Mesodermal cell (in vitro differentiated cells): ENCODE measurements around the gene CEACAM3.

Source experiments
- H3K27ac ChIP-seq: 2 replicates; pipeline ENCODE4 v1.7.0; 2013; ENCODE audit warnings: mild to moderate bottlenecking, low read depth, low read length, moderate library complexity; ENCODE audit not compliant: severe bottlenecking
- H3K36me3 ChIP-seq: 2 replicates; pipeline ENCODE4 v1.7.1; 2013; ENCODE audit warnings: mild to moderate bottlenecking, low read length, moderate library complexity; ENCODE audit not compliant: control insufficient read depth, insufficient read depth
- H3K4me1 ChIP-seq: one replicate; pipeline ENCODE4 v1.7.1; 2013; ENCODE audit warnings: mild to moderate bottlenecking, low read length; ENCODE audit not compliant: insufficient read depth, control insufficient read depth, poor library complexity, severe bottlenecking
- H3K4me3 ChIP-seq: 2 replicates; pipeline ENCODE4 v1.7.0; 2013; ENCODE audit warnings: low read length, control low read depth, mild to moderate bottlenecking; ENCODE audit not compliant: insufficient read depth, poor library complexity, severe bottlenecking; ENCODE audit errors: extremely low read depth
- H3K9me3 ChIP-seq: 2 replicates; pipeline ENCODE4 v1.7.1; 2013; ENCODE audit warnings: mild to moderate bottlenecking, low read length, moderate library complexity; ENCODE audit not compliant: control insufficient read depth
- WGBS, 2 experiments: methylation state at CpG; one replicate each; pipeline ENCODE4 v1.1.5; 2013; ENCODE audit warnings: missing lambda C conversion rate in 2 of 2; ENCODE audit not compliant: insufficient coverage in 2 of 2; 5-methylcytosine and 5-hydroxymethylcytosine counted together

Gene CEACAM3

DNA sequence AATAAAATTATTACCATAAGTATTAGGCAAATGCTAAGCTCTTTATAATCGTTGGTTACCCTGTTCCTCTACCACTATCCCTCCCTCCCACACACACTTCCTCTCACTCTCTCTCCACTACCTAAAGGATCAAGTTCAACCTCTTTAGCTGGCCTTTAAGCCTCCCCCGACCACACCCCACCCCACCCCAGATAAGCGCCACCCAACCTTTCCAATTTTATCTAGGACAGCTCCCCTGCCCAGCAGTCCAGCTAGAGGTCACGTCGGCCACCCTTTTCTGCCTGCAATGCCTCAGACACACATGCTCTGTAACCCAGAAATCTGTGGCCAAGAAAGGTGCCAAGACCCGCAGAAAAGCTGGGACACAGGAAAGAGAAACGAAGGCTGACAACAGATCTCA is 47.0 kb downstream of the CEACAM3 start:
- H3K27ac ChIP-seq: no peak overlapping the region
- no peaks in the 10 kb centered on the region for H3K36me3 ChIP-seq
- no peaks in the 10 kb centered on the region for H3K4me1 ChIP-seq
- 79 to 82% methylated on average over 5 to 7 of the region's 7 CpGs for WGBS, 2 experiments
- no peaks in the 10 kb centered on the region for H3K9me3 ChIP-seq
- no peak overlapping the region for H3K4me3 ChIP-seq

DNA sequence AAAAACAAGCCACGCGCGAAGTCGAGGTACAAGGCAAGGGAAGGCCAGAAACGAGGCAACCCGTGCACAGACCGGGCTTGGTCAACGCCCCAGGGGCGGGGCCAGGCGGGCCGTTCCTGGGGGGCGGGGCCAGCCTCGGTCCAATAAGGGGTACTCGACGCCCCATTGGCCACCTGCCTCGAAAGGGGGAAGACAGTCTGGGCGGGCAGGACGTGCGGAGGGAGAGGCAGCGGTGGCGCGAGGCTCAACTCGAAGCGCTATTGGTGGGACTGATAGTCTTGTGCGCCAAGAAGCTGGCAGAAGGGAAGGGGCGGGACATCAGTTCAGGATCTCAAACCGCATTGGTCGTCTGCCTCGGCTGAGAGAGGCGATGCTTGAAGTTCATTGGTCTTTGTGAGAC is 48.2 kb downstream of the CEACAM3 start, which contains the start of gene LYPD4:
Gene LYPD4, minus strand, starts transcription at position 83 of the 400 bp plus-strand sequence. CDS start 5,398 bp downstream, outside the sequence.
- 82 to 87% methylated on average over 29 to 30 of the region's 30 CpGs for WGBS, 2 experiments
- H3K4me3 ChIP-seq: no peak within 1 kb of the TSS
- H3K36me3 ChIP-seq: no peaks in the 10 kb centered on the region
- H3K9me3 ChIP-seq: no peaks in the 10 kb centered on the region
- no peak within 1 kb of the TSS for H3K27ac ChIP-seq
- H3K4me1 ChIP-seq: no peaks in the 10 kb centered on the region

DNA sequence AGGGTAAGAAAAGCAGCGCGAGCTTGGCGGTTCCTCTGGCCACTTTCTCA is 48.4 kb downstream of the CEACAM3 start, which contains the start of gene DMRTC2:
Gene DMRTC2, plus strand, starts transcription at position 42 of the 50 bp plus-strand sequence. CDS start 2,387 bp downstream, outside the sequence.
- H3K27ac ChIP-seq: no peak within 1 kb of the TSS
- H3K9me3 ChIP-seq: no peaks in the 10 kb centered on the region
- no peaks in the 10 kb centered on the region for H3K36me3 ChIP-seq
- WGBS, 2 experiments: 90 to 98% methylated on average over 3 of the region's 3 CpGs
- H3K4me3 ChIP-seq: no peak within 1 kb of the TSS
- no peaks in the 10 kb centered on the region for H3K4me1 ChIP-seq

GRCh38 chr19:41845051-41845590 is 48.7 kb downstream of the CEACAM3 start:
- Histone ChIP-seq H3K9me3 (no peaks in the 10 kb centered on the region), H3K4me3 (no peak overlapping the region), H3K4me1 (no peaks in the 10 kb centered on the region), H3K27ac (no peak overlapping the region), H3K36me3 (no peaks in the 10 kb centered on the region)
- 90 to 95% methylated on average over 6 to 11 of the region's 23 CpGs for WGBS, 2 experiments

DNA sequence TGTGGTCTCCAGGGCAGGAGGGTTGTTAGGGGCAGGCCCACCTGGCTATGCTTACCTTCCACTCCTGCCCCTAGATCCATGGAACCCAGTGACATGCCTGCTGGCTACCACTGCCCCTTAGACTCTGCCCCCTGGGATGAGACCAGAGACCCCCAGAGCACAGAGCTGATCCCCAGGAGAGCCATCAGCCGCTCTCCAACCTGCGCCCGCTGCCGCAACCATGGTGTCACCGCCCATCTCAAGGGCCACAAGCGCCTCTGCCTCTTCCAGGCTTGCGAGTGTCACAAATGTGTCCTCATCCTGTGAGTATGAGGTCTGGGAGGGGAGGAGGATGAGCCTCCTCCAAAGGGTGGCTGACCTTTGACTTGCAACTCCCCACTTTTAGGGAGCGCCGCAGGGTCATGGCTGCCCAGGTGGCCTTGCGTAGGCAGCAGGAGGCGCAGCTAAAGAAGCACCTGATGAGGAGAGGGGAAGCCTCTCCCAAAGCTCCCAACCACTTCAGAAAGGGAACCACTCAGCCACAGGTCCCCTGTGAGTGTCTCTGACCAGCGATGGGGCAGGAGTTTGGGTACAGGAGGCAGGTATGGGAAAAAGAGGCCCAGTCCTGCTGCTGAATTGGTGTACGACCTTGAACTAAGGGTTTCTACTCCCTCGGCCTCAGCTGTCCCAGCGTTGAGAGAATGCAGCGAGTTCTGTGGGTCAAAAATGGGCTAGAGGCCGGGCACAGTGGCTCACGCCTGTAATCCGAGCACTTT is 51.1 kb downstream of the CEACAM3 start:
- Histone ChIP-seq H3K4me3 (no peak overlapping the region), H3K4me1 (no peaks in the 10 kb centered on the region), H3K36me3 (no peaks in the 10 kb centered on the region), H3K27ac (no peak overlapping the region), H3K9me3 (no peaks in the 10 kb centered on the region)
- WGBS, 2 experiments: 82 to 90% methylated on average over 14 to 18 of the region's 19 CpGs

GRCh38 chr19:41848666-41849065 is 52.3 kb downstream of the CEACAM3 start:
- no peaks in the 10 kb centered on the region for H3K9me3 ChIP-seq
- 80 to 84% methylated on average over 5 of the region's 6 CpGs for WGBS, 2 experiments
- H3K4me1 ChIP-seq: no peaks in the 10 kb centered on the region
- no peak overlapping the region for H3K27ac ChIP-seq
- no peak overlapping the region for H3K4me3 ChIP-seq
- no peaks in the 10 kb centered on the region for H3K36me3 ChIP-seq

DNA sequence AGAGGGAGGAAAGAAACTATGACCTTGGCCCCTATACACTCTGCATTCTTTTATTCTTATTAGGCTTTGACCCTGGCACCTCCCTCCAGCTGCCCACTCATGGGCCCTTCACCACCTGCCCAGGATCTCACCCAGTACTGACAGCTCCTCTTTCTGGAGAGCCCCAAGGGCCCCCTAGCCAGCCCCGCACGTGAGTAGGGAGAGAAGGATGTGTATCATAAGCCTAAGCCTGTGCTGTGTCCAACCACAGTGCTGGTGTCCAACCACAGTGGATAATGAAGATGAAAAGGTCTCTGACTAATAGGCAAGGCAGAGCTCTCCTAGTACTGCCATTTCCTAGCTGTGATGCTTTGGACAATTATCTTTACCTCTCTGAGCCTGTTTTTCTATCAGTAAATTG is 52.7 kb downstream of the CEACAM3 start:
- no peaks in the 10 kb centered on the region for H3K4me1 ChIP-seq
- no peak overlapping the region for H3K4me3 ChIP-seq
- no peaks in the 10 kb centered on the region for H3K36me3 ChIP-seq
- 83% methylated on average over 1 of the region's 2 CpGs; no CpG with 5 or more reads in 1 of the 2 experiments for WGBS, 2 experiments
- no peaks in the 10 kb centered on the region for H3K9me3 ChIP-seq
- no peak overlapping the region for H3K27ac ChIP-seq

DNA sequence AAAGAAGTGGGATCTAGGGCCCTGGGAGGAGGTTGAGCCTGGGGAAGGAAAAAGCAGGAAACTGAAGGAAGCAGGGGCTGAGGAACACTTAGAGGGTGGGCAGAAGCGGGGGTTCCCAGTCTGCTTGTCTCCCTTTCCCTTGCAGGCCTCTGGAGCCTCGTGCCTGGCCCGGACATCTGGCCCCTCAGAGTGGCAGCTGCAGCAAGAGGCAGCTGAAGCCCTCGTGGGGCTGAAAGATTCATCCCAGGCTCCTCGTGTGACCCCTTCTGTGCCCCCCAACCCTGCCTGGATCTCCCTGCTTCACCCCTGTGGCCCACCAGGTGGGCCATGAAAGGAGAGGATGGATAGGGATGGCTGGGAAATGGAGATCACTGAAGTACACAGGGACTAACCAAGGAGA is 54.0 kb downstream of the CEACAM3 start:
- 76 to 100% methylated on average over 1 to 4 of the region's 5 CpGs for WGBS, 2 experiments
- no peak overlapping the region for H3K4me3 ChIP-seq
- H3K27ac ChIP-seq: no peak overlapping the region
- no peaks in the 10 kb centered on the region for H3K4me1 ChIP-seq
- H3K9me3 ChIP-seq: no peaks in the 10 kb centered on the region
- H3K36me3 ChIP-seq: no peaks in the 10 kb centered on the region

GRCh38 chr19:41851456-41851855 is 55.1 kb downstream of the CEACAM3 start:
- H3K27ac ChIP-seq: no peak overlapping the region
- H3K4me3 ChIP-seq: no peak overlapping the region
- H3K9me3 ChIP-seq: no peaks in the 10 kb centered on the region
- 36 to 55% methylated on average over 3 of the region's 4 CpGs for WGBS, 2 experiments
- H3K36me3 ChIP-seq: no peaks in the 10 kb centered on the region
- no peaks in the 10 kb centered on the region for H3K4me1 ChIP-seq

DNA sequence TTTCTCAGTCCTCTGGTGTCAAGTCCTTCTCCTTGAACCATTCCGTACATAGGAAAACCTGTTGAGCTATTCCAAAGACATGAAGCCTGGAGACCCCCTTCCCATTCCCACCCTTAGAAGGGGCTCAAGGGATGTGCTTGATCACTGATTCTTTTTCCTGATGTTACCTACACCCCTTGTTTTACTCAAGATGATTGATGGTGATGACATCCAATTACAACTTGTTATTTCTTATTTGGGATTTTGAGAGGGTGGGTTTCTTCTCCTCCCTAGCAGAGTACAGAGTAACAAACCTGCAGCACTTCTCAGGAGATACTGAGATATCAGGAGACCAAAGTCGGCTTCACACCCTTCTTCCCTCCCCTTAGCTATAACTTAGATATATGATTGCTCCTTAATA is 57.0 kb downstream of the CEACAM3 start:
- no peaks in the 10 kb centered on the region for H3K9me3 ChIP-seq
- no peak overlapping the region for H3K27ac ChIP-seq
- no peaks in the 10 kb centered on the region for H3K4me1 ChIP-seq
- no peaks in the 10 kb centered on the region for H3K36me3 ChIP-seq
- WGBS, 2 experiments: 67% methylated on average over 1 of the region's 2 CpGs; no CpG with 5 or more reads in 1 of the 2 experiments
- H3K4me3 ChIP-seq: no peak overlapping the region

GRCh38 chr19:41853768-41854167 is 57.4 kb downstream of the CEACAM3 start:
- H3K36me3 ChIP-seq: no peaks in the 10 kb centered on the region
- H3K4me1 ChIP-seq: no peaks in the 10 kb centered on the region
- H3K4me3 ChIP-seq: no peak overlapping the region
- 33 to 61% methylated on average over 1 to 2 of the region's 2 CpGs for WGBS, 2 experiments
- no peaks in the 10 kb centered on the region for H3K9me3 ChIP-seq
- no peak overlapping the region for H3K27ac ChIP-seq
